ENCODE measurements around the gene HIPK3.
"Not testable (repeated sequence)": the region's sequence is repeated elsewhere in the genome, so short reads cannot be mapped to it uniquely, and the experiment has no call there.

The HIPK3 gene

GRCh38 chr11:33368475-33368874 lies 111.3 kb downstream of the HIPK3 start:
- DNase-seq, result not testable (repeated sequence)

- no peak for DNase-seq
These were observed 111.8 kb downstream of the HIPK3 start for GRCh38 chr11:33368931-33369330.

- no peak for DNase-seq
These were observed 116.5 kb downstream of the HIPK3 start for GRCh38 chr11:33373636-33374035.

- no peak for DNase-seq
These were observed 118.1 kb downstream of the HIPK3 start for GRCh38 chr11:33375236-33375635.

GRCh38 chr11:33375688-33376311 lies 118.6 kb downstream of the HIPK3 start, which contains the start of gene KIAA1549L:
Gene KIAA1549L, plus strand, starts transcription at chr11:33376108.
- no peak for DNase-seq

- no peak for DNase-seq
These were observed 119.4 kb downstream of the HIPK3 start for GRCh38 chr11:33376331-33377310.

GRCh38 chr11:33377412-33378370 lies 120.5 kb downstream of the HIPK3 start:
- no peak for DNase-seq

- DNase-seq, result no peak
These were observed 122.8 kb downstream of the HIPK3 start for GRCh38 chr11:33379947-33380346.

- no peak for DNase-seq
These were observed 126.1 kb downstream of the HIPK3 start for GRCh38 chr11:33383075-33383919.

- DNase-seq, result no peak
These were observed 126.7 kb downstream of the HIPK3 start for GRCh38 chr11:33383920-33384209.

GRCh38 chr11:33384220-33384619 lies 127.0 kb downstream of the HIPK3 start:
- no peak for DNase-seq

GRCh38 chr11:33387581-33387980 lies 130.4 kb downstream of the HIPK3 start:
- no peak for DNase-seq

GRCh38 chr11:33387996-33388395 lies 130.8 kb downstream of the HIPK3 start:
- no peak for DNase-seq

GRCh38 chr11:33388793-33389525 lies 131.8 kb downstream of the HIPK3 start:
- DNase-seq, result no peak

- no peak for DNase-seq
These were observed 132.5 kb downstream of the HIPK3 start for GRCh38 chr11:33389635-33390034.

GRCh38 chr11:33390944-33391892 lies 134.0 kb downstream of the HIPK3 start:
- DNase-seq, result no peak

GRCh38 chr11:33391893-33392251 lies 134.7 kb downstream of the HIPK3 start:
- DNase-seq, result no peak

- no peak for DNase-seq
These were observed 137.4 kb downstream of the HIPK3 start for GRCh38 chr11:33394431-33395109.

- DNase-seq, result no peak
These were observed 139.2 kb downstream of the HIPK3 start for GRCh38 chr11:33396361-33396760.

- DNase-seq, result no peak
These were observed 142.2 kb downstream of the HIPK3 start for GRCh38 chr11:33399421-33399820.

Data from NCI-H1436 treated with DMSO at 0.1 percent for 48 hours (cell line).